NCI-H128 (cell line): ENCODE results near the gene CTNS.

Experiments used
- DNase-seq: peaks from one replicate; lab custom pipeline; 2025; ENCODE audit not compliant: unreplicated experiment; lab: John Stamatoyannopoulos, UW

CTNS gene

DNA sequence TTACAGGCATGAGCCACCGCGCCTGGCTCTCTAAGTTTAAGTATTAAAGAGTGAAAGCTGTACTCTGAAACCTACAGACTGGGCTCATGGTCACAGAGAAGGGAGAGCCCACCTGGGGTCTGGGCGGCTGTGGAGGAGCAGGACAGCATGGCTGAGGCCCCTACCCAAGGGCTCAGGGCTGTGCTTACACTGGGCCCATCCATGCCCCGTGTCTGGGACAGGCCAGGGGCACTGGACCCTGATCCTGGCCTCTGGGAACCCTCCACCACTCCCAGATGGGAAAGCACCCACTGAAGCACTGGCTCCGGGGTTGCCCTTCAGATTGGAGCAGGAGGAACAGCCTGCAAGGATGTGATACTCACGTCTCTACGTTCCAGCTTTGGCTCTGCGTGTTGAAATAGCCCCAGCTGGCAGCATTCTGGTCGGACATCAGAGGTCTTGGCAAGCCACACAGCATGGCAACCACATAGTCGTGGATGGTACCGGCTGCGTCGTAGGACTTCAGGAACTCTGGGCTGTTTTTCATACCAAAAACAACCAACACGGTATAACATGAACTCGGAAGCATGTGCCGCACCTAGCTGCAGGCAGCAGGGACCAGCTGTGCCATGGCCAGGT is 13.5 kb upstream of the CTNS start:
- DNase-seq = no peak

- DNase-seq = no peak
Measured at GRCh38 chr17:3626831-3627768, 9.5 kb upstream of the CTNS start.

DNA sequence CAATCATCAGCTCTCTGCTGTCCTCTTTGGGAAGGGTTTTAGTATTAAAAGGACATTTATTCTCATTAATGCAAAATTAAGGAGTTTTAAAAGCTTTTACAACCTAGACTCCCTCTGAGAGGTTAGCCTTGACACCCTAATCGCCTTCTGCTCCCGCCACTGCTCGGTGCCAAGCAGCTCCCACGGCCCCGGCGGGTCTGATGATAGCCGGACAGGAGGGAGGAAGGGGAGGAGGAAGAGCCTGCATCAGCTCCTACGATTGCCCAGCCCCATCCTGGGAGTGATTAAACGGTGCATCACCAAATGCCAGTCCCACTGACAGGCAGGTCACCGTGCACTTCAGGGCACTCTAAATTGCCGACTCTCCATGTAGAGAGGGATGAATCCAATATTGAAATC is 8.8 kb upstream of the CTNS start:
- no peak for DNase-seq

DNA sequence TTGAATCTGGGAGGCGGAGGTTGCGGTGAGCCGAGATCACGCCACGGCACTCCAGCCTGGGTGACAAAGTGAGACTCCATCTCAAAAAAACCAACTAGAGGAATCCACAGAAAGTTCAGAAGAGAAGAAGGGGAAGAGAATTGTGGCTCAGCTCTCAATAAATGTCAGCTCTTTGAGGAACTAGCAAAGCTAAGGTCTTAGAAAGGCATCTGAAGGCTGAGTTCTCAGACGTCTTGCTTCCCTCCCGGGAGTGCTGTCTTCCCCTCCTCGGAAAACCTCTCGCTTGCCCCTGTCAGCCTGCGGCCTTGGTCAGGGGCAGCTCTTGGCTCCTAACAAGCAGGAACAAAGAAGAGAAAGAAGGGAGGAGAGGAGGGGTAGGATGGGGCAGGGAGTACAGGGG is 5.8 kb upstream of the CTNS start:
- no peak for DNase-seq

DNA sequence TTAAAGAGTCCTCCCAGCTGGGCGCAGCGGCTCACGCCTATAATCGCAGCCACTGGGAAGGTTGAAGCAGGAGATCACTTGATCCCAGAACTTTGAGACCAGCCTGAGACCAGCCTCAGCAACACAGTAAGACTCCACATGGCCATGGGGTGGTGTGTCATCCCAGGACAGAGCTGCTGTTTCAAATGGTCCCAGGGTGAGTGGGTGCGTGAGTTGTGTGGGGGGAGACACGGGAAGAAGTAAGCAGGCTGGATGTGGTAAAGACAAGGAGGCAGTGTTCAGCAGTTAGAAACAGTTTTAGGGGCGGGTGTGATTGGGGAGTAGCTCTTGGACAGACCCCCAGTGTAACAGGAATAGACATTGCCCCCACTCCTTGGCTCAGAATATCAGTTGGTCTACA is 4.3 kb upstream of the CTNS start:
- no peak for DNase-seq

GRCh38 chr17:3635474-3636153 is 946 bp upstream of the CTNS start:
- DNase-seq = no peak

DNA sequence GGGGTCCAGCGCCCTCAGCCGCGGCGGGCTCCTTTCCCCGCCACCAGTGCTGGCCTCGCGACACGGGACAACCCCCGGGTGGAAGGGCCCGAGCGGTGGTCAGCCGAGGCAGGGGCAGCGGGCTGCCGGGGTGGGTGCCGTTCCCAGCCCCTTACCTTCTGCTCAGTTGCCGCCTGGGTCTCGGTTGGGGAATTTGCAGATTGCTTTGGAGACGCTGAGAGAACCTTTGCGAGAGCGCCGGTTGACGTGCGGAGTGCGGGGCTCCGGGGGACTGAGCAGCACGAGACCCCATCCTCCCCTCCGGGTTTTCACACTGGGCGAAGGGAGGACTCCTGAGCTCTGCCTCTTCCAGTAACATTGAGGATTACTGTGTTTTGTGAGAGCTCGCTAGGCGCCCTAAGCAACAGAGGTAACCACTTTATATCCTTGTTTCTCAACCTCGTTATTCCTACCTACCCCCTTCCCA is 381 bp downstream of the CTNS start:
- no peak for DNase-seq

DNA sequence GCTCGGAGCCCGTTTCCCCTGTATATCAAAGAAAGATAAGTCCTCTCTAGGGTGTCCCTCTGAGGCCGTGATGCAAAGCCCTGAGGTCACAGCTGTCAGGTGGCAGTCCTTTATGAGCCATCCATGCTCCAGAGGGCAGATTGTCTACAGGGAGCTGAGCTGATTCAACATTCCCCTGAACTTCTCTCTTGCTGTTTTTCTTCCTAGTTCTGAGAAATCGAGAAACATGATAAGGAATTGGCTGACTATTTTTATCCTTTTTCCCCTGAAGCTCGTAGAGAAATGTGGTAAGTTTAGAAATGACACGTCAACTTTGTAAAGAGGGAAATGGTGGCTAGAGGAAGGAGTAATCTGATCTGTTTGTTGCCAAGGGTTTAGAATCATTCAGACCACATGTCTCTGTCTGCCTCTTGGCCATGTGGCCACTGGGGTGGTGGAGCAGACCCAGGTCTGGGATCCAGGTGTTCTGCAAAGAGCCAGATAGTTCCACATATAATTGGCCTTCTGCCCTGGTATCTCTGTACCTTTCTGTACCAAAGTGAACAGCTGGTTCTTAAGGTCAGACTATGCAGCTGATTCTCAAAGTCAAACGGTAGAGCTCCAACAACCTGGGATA is 3.5 kb downstream of the CTNS start:
- no peak for DNase-seq

DNA sequence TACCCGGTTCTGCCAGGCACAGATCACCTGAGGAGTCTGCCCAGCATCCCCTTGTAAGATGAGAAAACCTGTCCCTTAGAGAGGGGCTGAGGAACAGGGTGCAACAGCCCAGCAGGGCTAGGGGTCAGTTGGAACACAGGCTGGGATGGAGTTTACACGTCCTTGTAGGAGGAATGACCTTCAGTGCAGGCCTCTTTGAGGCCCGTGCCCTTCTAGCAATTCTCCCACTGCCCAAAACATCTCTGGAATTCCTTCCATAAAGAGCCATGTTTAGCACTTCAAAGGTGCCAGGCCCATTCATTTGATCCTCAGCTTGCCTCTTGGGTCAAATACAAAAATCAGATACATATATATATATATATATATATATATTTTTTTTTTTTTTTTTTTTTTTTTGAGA is 4.5 kb downstream of the CTNS start:
- no peak for DNase-seq

DNA sequence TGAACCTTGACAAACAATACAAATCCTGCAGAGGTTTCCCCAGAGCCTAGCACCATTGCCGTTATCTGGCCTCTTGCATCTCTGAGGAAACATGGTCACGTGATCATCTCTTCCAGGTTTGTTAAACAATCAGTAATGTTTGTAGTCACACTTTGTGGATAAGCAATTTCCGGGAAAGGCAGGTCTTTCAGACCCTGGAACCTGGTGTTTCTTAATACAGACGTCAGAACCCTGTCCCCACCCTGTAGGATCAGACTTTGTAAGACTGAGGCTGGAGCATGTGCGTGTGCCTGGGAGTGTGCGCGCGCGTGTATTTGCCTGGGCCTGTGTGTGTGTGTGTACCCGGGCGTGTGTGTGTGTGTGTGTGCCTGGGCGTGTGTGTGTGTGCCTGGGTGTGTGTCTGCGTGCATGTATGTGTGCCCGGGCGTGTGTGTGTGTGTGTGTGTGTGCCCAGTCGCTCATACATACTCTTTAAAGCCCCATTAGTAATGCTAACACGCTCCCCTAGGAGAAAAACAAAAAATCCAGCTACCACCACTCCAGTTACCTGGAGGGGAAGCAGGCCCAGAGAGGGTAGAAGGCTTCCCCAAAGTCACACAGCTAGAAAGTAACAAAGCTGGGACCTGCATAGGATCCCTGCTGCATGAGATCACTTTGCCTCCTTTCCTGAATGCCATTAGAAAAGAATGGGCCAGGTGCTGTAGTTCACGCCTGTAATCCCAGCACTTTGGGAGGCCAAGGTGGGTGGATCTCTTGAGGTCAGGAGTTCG is 5.3 kb downstream of the CTNS start:
- no peak for DNase-seq

GRCh38 chr17:3643889-3644349 is 7.4 kb downstream of the CTNS start:
- no peak for DNase-seq

DNA sequence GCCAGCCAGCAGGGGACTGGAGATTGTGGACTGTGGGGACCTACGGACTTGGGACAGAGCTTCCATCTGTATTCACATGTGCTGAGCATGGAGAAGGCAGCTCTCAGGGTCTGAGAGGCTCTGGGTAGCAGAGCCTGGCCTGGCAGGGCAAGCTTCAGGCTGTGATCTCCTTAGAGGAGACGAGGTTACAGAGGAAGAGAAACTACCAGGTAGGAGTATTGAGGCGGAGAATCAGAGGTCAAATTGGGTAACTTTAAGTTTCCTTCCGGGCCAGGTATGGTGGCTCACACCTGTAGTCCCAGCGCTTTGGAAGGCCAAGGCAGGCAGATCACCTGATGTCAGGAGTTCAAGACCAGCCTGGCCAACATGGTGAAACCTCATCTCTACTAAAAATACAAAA is 8.8 kb downstream of the CTNS start:
- no peak for DNase-seq

- no peak for DNase-seq
Measured at GRCh38 chr17:3647251-3647650, 10.7 kb downstream of the CTNS start.

GRCh38 chr17:3647769-3648555 is 11.4 kb downstream of the CTNS start:
- DNase-seq = no peak

- no peak for DNase-seq
Measured at GRCh38 chr17:3655766-3656165, 19.2 kb downstream of the CTNS start.

DNA sequence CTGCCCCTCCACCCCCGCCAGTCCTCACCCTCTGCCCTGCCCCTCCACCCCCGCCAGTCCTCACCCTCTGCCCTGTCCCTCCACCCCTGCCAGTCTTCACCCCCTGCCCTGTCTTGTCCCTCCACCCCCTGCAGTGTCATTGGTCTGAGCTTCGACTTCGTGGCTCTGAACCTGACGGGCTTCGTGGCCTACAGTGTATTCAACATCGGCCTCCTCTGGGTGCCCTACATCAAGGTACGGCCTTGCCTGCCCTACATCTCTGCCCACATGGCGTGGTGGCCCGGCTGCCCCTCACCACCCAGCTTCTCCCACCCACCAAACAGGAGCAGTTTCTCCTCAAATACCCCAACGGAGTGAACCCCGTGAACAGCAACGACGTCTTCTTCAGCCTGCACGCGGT is 19.8 kb downstream of the CTNS start:
- no peak for DNase-seq

DNA sequence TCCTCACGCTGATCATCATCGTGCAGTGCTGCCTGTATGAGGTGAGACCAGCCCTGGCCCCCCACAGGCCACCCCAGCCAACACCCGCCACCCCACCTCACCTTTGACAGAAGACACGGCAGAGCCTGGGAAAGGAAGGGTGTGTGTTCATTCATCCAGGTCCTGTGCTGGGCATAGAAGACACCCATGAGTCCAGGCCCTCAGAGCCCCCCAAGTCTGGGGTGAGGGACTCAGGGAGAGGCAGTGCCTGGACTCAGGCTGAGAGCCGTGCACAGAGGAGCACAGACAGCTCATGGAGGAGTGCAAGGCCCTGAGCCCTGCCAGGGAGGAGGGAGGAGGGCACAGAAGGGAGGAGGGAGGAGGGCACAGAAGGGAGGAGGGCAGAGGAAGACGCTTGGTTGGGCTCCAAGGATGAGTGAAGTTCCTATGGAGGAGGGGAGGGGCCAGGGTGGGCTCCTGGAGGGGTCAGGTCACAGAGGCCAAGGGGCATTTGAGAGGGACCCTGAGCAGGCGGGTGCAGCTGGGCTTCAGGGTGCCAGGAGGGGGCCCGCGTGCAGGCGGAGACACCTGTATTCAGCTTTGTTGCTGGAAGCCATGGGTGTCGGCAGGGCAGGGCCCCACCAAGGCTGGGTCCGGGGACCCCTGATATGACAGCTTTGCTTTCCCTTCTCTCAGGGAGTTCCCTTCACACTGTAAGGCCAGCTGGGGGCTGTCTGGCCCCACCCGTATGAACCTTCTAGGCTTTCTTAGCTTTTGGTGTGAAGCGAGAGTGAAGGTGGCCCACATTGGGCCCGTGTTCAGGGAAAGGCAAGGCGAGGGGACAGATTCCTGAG is 20.4 kb downstream of the CTNS start:
- DNase-seq = no peak

DNA sequence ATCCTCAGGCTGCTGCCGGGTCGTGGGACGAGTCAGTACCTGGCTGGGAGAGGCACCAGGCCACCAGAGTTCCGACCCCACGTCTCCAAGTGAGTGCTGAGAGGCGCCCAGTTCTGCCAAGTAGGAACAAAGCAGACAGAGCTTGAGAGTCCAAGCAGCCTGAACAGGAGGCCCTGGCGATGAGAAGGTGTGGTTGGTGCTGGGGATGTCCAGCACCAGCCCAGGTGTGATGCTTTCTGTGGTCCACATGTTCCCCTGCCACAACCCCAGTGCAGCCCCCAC is 21.0 kb downstream of the CTNS start:
- DNase-seq = no peak
